AML-193 (cell line): ENCODE measurements around the gene WLS.
"Not testable (repeated sequence)": the region's sequence is repeated elsewhere in the genome, so short reads cannot be mapped to it uniquely, and the experiment has no call there.

ENCODE experiments used
- DNase-seq, 2 experiments: peaks; one replicate each; lab custom pipeline; 2025; lab: John Stamatoyannopoulos, UW

WLS gene

DNA sequence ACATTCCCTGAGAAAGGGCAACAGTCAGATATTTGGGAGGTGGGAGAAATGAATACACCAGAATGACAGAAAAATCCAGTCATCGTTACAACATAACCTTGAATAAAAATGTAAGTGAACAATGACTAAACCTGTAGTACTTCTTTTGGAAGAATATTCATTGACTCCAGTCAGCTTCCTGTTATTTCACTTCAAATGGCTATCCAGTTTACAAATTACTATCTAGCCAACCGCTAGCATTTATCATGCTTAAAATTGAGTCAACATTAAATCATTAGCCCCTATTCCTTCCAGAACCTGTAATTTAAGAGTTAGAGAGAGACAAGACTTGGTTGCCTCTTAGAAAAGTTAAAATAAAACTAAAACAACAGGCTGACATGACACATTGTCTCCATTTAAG lies 33.6 kb downstream of the WLS start:
- DNase-seq: no peak

- DNase-seq: no peak
Observed at GRCh38 chr1:68197891-68198290, 34.4 kb downstream of the WLS start.

- no peak for DNase-seq
Observed at GRCh38 chr1:68197461-68197860, 34.9 kb downstream of the WLS start.

DNA sequence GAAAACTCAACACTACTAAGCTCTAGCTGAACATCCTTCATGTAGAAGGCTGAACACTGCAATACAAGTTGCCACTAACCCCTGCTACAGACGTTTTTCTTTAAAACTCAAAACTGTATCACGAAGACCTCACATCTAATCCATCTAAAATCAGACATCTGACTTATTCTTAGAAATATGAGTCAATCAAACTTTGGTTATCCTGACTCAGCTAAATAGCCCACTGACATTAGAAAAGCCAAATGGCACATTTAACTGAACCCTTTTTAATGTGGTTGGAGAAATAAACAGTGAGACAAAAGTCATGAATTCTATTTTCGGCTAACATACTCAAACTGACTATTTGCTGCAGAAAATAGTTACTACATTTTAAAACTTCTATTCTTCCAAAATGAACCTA lies 35.6 kb downstream of the WLS start:
- DNase-seq: no peak

DNA sequence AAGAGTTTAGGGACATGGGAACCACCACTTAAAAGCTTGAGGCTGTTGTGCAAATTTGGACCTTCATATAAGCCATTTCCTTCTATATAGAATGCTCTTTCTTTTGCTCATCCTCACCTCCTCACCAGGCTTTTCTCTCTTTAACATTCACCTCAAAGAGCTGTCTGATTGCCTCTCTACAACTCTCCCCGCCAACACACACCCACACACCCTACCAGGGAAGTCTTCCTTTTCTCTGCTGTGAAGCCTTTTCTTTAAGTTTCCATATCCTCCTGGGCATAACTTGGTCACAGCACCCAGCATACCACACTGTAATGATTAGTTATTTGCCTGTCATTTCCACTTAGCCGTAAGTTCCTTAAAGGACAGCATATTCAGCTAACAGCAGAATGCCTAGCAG lies 40.6 kb downstream of the WLS start:
- no peak for DNase-seq

DNA sequence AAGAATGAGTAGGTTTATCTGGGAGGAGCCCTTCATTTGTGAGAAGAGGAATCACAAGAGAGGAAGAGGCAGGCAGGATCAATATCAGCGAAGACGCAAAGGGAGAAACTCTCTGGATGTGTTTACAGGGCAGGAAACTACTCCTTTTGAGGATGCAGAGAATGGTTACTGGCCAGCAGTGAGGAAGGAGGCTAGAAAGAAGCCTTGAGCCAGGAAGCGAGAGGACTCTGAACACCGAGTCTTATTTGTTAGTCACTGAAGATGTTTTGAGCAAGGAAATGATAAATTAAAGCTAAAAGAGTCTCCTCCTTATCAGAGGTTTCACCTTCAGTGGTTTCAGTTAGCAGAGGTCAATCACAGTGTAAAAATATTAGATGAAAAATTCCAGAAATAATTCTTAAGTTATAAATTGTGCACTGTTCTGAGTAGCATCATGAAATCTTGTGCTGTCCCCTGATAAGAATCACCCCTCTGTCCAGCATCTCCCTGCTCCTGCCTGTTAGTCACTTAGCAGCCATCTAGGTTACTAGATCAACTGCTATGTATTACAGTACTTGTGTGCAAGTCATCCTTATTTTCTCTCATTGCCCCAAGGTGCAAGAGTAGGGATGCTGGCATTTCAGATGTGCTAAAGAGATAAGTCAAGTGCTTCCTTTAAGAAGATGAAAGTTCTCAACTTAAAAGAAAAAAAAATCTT lies 43.5 kb downstream of the WLS start:
- DNase-seq: no peak

DNA sequence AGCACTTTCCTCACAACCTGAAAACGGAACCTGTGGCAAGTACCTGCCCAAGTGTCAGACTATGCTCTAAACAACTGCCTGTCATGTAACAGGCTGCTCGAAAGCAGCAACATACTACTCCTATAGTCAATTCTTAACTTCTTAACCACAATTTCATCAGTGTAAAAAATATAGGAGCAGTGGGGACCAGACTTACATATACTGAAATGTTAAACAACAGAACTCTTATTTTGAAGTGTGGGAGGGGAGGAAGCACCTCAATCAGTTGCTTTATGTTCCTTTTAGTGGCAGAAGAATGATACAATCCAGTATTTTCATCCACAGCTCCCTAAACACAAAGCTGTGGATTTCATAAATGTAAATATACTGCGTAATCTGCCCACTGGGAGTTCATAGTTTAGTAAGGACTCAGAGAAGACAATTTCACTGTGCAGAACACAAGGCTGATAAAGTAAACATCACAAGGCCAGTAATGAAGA lies 44.2 kb downstream of the WLS start:
- no peak for DNase-seq

DNA sequence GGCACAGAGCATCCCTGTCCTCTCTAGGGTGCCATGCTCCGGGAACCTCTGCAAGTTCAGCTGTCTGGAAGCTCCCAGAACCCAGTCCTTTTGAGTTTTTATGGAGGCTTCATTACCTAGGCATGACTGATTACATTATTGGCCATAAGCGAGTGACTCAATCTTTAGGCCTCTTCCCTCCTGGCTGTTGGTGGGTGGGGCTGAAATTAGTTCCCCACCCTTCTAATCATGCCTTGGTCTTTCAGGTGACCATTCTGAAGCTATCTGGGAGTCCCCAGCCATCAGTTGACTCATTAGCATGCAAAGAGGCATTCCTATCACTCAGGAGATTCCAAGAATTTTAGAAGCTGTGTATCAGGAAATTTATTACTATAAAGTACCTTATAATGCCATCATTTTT lies 46.6 kb downstream of the WLS start:
- no peak for DNase-seq

DNA sequence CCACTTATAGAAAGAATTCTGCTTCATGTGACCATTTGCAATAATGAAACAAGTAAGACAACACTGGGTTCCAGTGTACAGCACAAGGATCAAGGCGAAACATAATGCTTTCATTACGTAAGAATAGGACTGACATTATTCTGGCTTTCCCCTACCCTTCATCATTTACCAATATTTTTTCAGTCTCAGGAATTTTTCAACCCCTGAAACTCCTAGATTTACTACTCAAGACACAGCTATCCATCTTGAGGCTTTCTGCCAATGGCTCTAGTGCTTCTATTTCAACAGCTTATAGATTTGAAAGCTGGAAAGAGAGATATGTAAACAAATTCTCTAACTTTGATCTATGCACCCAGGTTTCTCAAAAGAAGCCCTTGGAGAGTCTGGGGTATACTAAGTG lies 48.4 kb downstream of the WLS start:
- DNase-seq: no peak

- no peak for DNase-seq
Observed at GRCh38 chr1:68181165-68181556, 51.2 kb downstream of the WLS start.

DNA sequence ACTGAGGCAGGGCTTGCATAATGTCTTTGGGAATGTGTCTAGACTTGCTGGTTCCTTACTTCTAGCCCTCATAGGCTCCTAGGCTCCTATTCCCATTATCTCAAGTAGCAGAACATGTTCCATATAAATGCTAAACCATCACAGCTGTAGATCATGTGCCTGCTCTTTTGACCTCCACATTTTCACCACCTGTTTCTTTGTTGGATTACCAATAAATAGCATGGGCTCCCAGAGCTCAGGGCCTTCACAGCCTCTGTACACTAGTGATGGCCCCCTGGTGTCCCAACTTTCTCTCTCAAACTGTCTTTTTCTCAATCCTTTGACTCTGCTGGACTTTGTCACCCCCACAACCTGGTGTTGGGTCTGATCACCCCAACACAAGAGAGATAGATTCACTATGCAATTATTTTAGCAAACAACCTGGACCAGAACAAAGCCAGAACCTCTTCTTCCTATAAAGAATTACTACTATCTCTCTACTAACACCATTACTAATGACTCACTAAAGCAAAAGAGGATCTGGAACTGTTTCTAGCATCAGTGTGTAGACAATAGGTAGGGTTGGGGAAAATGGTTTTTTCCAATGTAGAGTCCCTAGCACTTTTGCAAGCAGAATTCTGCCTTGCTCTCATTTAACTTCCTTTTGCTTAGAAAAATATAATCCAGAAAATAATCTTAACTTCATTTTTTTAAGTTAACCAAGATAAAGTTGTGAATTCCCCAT lies 51.7 kb downstream of the WLS start:
- DNase-seq: no peak

GRCh38 chr1:68178821-68179490 lies 53.4 kb downstream of the WLS start:
- DNase-seq: no peak

GRCh38 chr1:68175621-68176398 lies 56.5 kb downstream of the WLS start:
- no peak for DNase-seq

- DNase-seq: no peak
Observed at GRCh38 chr1:68174738-68175113, 57.6 kb downstream of the WLS start.

- no peak for DNase-seq
Observed at GRCh38 chr1:68173936-68174737, 58.2 kb downstream of the WLS start.

DNA sequence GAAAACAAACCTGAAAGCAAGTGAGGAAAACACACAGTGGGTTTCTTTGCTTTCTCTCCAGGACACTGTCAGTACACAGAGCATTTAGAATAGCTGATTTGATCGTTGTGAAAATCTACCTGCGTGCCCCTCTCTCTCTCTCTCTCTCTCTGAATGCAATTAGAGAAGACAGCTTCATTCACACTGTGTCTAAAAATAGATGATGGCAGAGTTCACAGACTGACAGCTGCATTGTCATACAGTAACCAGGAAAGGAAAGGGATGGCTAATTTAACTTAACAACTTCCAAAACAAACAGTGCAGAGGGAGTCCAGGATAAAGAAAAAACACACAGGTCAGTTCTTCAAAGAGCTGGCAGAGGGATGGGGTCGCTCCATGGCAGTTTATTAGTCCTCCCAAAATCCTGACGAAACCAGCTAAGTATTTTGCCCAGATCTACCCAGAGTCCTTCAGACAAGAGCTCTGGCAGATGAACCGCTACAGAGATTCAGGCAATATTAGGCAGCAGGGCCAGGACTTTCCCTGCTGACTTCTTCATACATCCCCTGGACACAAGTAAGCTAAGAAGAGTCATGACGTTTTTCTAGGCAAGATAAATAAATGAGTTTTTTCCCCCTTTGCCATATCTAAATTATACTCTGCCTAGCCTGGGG lies 58.9 kb downstream of the WLS start:
- DNase-seq: no peak

DNA sequence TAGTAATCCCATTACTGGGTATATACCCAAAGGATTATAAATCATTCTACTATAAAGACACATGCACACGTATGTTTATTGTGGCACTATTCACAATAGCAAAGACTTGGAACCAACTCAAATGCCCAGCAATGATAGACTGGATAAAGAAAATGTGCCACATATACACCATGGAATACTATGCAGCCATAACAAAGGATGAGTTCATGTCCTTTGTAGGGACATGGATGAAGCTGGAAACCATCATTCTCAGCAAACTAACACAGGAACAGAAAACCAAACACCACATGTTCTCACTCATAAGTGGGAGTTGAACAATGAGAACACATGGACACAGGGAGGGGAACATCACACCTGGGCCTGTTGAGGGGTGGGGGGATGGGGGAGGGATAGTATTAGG lies 60.5 kb downstream of the WLS start:
- not testable (repeated sequence) for DNase-seq

DNA sequence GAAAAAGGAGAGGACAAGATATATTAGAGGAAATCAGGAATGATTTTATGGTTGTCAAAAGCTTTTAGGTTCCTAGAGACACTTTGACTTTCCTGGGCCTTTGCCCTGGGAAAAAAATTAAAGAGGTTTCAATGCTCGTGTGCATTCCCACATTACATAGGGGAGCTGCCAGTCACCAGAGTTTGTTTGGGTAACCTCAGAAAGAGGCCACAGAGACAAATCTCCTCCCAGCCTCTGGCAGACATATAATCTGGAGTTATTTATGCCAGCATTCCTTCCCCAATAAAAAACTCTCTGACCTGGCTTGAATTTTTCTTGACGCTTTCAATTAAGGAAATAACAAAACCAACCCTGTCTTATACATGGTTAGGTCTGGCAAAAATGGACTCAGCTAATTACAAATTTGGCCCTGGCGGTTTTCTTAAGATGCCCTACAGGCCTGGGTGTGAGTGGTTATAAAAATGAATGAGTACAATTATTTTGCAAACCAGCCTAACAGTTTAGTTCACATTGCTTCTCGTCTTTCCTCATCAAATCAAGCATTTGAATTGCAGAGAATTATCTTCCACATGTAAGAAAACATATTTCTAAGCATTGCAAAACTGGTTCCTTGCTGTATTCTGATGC lies 63.7 kb downstream of the WLS start:
- no peak for DNase-seq

GRCh38 chr1:68167211-68167610 lies 65.1 kb downstream of the WLS start:
- no peak for DNase-seq

- DNase-seq: no peak
Observed at GRCh38 chr1:68166348-68166747, 66.0 kb downstream of the WLS start.

- no peak for DNase-seq
Observed at GRCh38 chr1:68165665-68166064, 66.7 kb downstream of the WLS start.
